Choroid plexus epithelial cell (primary cell): Measurements from ENCODE around the gene SCN3B.

Source experiments
- DNase-seq: peaks from one replicate; pipeline ENCODE4 v3.0.0-alpha.2; 2010; ENCODE audit warnings: low read depth
- H3K4me3 ChIP-seq: 2 replicates; pipeline ENCODE4 v1.5.1; 2011; ENCODE audit warnings: low read depth, mild to moderate bottlenecking, control low read depth, low read length, moderate library complexity
- TF ChIP-seq, protein P1 (sequence below): conservative IDR thresholded peaks from 2 replicates; pipeline ENCODE4 v1.5.1; 2011; ENCODE audit warnings: low read depth, mild to moderate bottlenecking, control low read depth, inconsistent platforms, low read length, moderate library complexity

SCN3B gene

DNA sequence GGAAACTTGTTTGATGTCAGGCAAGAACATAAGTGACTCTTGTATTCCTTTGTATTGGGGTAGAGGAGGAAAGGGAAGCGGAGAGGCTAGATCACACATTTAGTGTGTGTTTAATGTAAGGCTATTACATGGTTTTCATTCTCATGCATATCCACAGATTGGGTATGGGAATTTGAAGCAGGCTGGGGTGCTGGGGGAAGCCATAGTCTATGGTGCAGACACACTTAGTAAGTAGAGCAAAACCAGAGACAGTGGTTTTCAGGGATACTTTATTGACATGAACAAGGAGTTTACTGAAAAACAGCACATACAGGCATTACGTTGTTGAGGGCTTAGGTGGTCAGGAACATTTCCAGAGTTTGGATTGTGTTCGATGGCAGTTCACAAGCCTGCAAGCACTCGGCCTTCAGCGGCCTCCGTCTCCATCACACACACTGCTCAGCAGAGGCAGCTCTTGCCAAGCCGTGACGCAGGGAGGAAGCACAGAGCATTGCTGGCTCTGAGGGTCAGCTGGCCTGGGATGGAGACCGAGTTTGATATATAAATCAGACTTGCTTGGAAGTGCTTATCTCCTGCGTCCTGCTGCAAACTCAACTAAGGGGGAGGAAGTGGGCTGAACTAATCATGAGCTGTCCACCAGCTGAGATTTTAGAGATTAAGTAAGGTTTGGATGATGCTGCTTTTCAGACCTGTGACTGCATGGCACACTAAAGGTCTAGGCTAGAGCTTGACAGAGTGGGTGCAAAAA lies 25.3 kb downstream of the SCN3B start:
- TF ChIP-seq, protein P1, sequence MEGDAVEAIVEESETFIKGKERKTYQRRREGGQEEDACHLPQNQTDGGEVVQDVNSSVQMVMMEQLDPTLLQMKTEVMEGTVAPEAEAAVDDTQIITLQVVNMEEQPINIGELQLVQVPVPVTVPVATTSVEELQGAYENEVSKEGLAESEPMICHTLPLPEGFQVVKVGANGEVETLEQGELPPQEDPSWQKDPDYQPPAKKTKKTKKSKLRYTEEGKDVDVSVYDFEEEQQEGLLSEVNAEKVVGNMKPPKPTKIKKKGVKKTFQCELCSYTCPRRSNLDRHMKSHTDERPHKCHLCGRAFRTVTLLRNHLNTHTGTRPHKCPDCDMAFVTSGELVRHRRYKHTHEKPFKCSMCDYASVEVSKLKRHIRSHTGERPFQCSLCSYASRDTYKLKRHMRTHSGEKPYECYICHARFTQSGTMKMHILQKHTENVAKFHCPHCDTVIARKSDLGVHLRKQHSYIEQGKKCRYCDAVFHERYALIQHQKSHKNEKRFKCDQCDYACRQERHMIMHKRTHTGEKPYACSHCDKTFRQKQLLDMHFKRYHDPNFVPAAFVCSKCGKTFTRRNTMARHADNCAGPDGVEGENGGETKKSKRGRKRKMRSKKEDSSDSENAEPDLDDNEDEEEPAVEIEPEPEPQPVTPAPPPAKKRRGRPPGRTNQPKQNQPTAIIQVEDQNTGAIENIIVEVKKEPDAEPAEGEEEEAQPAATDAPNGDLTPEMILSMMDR: no peak
- no peak overlapping the region for H3K4me3 ChIP-seq
- peak; percentile 30 for DNase-seq

DNA sequence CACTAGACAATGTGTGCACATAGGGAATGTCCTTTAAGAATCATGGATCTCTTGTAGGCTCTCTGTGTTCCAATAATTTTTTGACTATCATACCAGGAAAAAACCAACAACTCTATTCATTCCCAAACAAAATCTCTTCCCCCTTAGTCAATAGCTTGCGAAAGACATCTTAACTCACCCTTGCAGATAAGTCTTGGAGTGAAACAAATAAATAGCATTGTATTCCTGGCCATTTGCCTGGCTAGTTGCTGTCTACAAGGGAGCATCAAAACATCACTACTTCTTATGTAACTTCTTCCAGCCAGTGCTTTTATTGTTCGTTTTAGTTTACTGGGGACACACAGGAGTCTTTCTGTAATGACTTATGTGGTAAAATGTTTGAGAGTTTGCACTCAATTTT lies 29.4 kb downstream of the SCN3B start:
- peak; percentile 7 for DNase-seq
- TF ChIP-seq, protein P1: no peak
- no peak overlapping the region for H3K4me3 ChIP-seq

DNA sequence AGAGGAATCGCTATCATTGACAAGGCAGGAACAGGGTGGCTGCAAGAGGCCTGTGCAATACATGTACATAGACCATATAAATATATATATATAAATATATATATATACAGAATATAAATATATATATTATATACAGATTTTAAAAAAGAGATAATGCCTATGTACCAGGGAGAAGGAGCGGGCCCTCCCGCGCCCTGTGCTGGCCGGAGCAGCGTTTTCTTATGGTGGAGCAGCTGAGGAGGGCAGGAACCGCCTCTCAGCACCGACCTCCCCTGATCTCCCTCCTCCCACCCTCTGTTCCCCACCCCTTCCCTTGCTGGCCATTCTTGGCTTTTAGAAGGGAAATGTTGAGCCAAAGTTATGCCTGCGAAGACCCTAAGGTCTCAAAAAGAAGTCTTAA lies 31.8 kb downstream of the SCN3B start:
- TF ChIP-seq, protein P1: no peak
- H3K4me3 ChIP-seq: no peak overlapping the region
- no peak for DNase-seq

DNA sequence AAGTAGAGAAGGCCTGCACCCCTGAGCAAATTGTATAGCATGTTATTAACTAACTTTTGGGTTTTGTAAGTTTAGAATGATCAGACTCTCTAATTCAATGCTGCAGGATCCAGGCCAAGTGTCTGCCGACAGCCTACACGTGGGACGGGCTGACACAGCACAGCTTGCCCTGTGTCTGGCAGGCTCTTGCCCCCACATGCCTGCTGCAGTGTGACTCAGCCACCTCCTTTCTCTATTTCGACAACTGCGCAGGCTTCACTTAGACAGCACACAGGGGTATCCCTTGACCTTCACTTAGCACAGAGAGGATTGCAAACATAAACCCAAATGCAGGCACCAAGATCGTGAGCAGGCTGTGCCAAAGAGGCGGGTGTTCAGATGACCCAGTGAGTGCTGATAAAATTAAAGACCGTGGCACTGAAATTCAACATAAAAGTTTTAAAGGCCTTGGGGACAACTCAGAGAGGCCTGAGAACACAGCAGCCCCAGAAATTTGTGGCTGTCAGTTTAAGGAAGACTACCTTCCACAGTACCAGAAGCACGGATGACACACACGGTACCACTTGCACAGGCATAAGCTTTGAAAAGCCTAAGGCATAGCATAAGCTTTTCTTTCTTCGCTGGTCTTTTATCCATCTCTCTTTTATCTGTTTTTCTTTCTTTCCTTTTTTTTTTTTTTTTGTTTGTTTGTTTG lies 37.8 kb downstream of the SCN3B start:
- H3K4me3 ChIP-seq: no peak overlapping the region
- peak; percentile 41 for DNase-seq
- TF ChIP-seq, protein P1: no peak

DNA sequence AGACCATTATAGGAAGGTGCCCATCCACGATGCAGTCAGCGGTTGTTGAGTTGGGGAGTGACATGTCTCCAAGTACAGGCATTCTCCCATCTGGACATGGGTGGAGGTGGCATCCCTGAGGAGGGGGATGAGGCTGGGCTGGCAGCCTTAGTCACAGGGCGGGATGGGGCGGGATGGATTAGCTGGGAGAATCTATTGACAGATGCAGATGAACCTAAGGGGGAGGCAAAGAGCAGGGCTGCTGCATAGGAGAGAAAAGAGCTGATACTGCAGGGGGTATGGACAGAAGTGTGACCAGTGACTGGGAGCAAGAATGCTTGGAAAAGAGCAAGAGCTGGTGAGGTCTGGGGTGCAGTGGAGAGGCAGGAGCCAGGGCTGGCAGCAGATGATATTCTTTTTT lies 42.7 kb downstream of the SCN3B start:
- DNase-seq: no peak
- no peak overlapping the region for H3K4me3 ChIP-seq
- TF ChIP-seq, protein P1: no peak

DNA sequence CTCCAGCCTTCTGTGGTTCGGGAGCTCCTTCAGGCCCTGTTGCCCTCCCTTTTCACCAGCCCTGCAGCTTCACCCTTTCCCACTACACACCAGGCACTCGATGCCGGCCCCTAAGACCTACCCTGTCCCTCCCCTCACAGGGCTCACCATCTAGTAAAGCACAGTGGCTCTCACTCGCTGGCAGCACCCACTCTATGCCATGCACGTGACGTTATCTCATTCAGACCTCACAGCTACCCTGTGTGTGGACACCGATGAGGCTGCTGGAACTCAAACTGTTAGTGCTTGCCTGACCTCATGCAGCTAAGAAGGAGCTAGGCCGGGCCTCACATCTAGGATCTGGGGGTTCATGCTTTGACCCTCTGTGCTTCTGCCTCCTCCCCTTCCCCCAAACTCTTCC lies 45.5 kb downstream of the SCN3B start:
- TF ChIP-seq, protein P1: no peak
- no peak overlapping the region for H3K4me3 ChIP-seq
- no peak for DNase-seq
